Fibroblast of skin of back (primary cell): ENCODE data around the gene CCDC87.
"Not testable (repeated sequence)": the region's sequence is repeated elsewhere in the genome, so short reads cannot be mapped to it uniquely, and the experiment has no call there.

ENCODE experiments used
- DNase-seq: peaks from one replicate; pipeline ENCODE4 v3.0.0-alpha.2; 2013

CCDC87 gene

GRCh38 chr11:66548774-66549630 is 43.9 kb downstream of the CCDC87 start:
- no peak for DNase-seq

- DNase-seq = no peak
These were observed 44.8 kb downstream of the CCDC87 start for GRCh38 chr11:66548041-66548440.

GRCh38 chr11:66547662-66548009 is 45.2 kb downstream of the CCDC87 start:
- no peak for DNase-seq

- DNase-seq = no peak
These were observed 45.7 kb downstream of the CCDC87 start for GRCh38 chr11:66546966-66547661.

- peak; percentile 30 for DNase-seq
These were observed 46.4 kb downstream of the CCDC87 start, which contains the start of gene ACTN3 for GRCh38 chr11:66546368-66546965. TSS of gene ACTN3 (plus strand) at chr11:66546903. CDS start at chr11:66546938, 35 bp downstream.

GRCh38 chr11:66545701-66546367 is 47.0 kb downstream of the CCDC87 start, which contains the start of gene ZDHHC24:
TSS of gene ZDHHC24 (minus strand) at chr11:66546048. CDS start at chr11:66546003, 45 bp downstream.
- DNase-seq = peak; percentile 98

GRCh38 chr11:66544952-66545351 is 47.9 kb downstream of the CCDC87 start:
- not testable (repeated sequence) for DNase-seq

- DNase-seq = peak; percentile 40
These were observed 49.4 kb downstream of the CCDC87 start for GRCh38 chr11:66543263-66544107.

GRCh38 chr11:66542362-66542761 is 50.5 kb downstream of the CCDC87 start:
- DNase-seq = no peak

- DNase-seq = no peak
These were observed 51.0 kb downstream of the CCDC87 start for GRCh38 chr11:66541892-66542291.

GRCh38 chr11:66540598-66540997 is 52.3 kb downstream of the CCDC87 start:
- not testable (repeated sequence) for DNase-seq
